Calu3 (cell line): ENCODE results near the gene UBN2. TPM values are rescaled to one million over a fixed set of nuclear protein-coding genes. Genes with fewer than 3 reads are reported as not detected.

ENCODE experiments used
- BruUV-seq: library from RNA; stranded (reverse); fragments of 400-500 nt; replicated peaks from 2 replicates; lab custom pipeline; 2021; lab: Mats Ljungman, UMichigan
- CTCF ChIA-PET: fragments of 300-600 bp; sonication (Branson Sonifier 250); formaldehyde crosslinking; loops from one replicate; lab custom pipeline; 2022; ENCODE audit warnings: antibody characterized with exemption; lab: Charles Lee
- DNase-seq: peaks from one replicate; pipeline ENCODE4 v3.0.0; 2022
- H3K27ac Mint-ChIP-seq: one replicate; pipeline ENCODE4 v1.8.0; 2022; ENCODE audit warnings: mixed read lengths; ENCODE audit not compliant: unreplicated experiment
- H3K27me3 Mint-ChIP-seq: one replicate; pipeline ENCODE4 v1.8.0; 2022; ENCODE audit warnings: mixed read lengths; ENCODE audit not compliant: unreplicated experiment
- H3K36me3 Mint-ChIP-seq: one replicate; pipeline ENCODE4 v1.8.0; 2022; ENCODE audit warnings: mild to moderate bottlenecking, moderate library complexity, mixed read lengths; ENCODE audit not compliant: insufficient read depth, unreplicated experiment
- H3K4me1 Mint-ChIP-seq: one replicate; pipeline ENCODE4 v1.8.0; 2022; ENCODE audit warnings: mild to moderate bottlenecking, low read depth, mixed read lengths; ENCODE audit not compliant: unreplicated experiment
- H3K4me3 Mint-ChIP-seq: one replicate; pipeline ENCODE4 v1.8.0; 2022; ENCODE audit warnings: mild to moderate bottlenecking, low read depth, moderate library complexity, mixed read lengths; ENCODE audit not compliant: unreplicated experiment
- H3K9me3 Mint-ChIP-seq: one replicate; pipeline ENCODE4 v1.8.0; 2022; ENCODE audit warnings: low read depth, mixed read lengths; ENCODE audit not compliant: unreplicated experiment
- CTCF ChIP-seq: fragments of 200-600 bp; IDR thresholded peaks from one replicate; pipeline ENCODE4 v1.8.0; 2022; ENCODE audit warnings: antibody characterized with exemption; ENCODE audit not compliant: unreplicated experiment
- intact Hi-C: fragments of 100-400 bp; cut with micrococcal nuclease; formaldehyde crosslinking; loops from one replicate; pipeline ENCODE4 v1.10.0; 2022; ENCODE audit not compliant: unreplicated experiment
- total RNA-seq: library from RNA; stranded (reverse); gene quantifications from 2 replicates; pipeline ENCODE4 v1.2.3, GENCODE V29; 2022

The UBN2 gene
- total RNA-seq, 1 experiment from 2014 or later = 19.2 TPM

- Mint-ChIP-seq H3K4me1 (peaks cover 10% of the 10 kb centered on the region), H3K9me3 (no peaks in the 10 kb centered on the region), H3K4me3 (no peak overlapping the region), H3K27ac (no peak overlapping the region), H3K27me3 (no peaks in the 10 kb centered on the region), H3K36me3 (peaks cover 17% of the 10 kb centered on the region)
- no peak for TF ChIP-seq CTCF
- no TSS peak for BruUV-seq
- CTCF ChIA-PET = no interaction called here
- intact Hi-C loops = no loop called here
- DNase-seq = no peak
Observed at GRCh38 chr7:139246494-139246893, 15.5 kb downstream of the UBN2 start.

- Mint-ChIP-seq H3K4me3 (no peak overlapping the region), H3K27ac (no peak overlapping the region), H3K36me3 (peaks cover 19% of the 10 kb centered on the region), H3K27me3 (no peaks in the 10 kb centered on the region), H3K4me1 (peaks cover 10% of the 10 kb centered on the region), H3K9me3 (no peaks in the 10 kb centered on the region)
- TF ChIP-seq CTCF = no peak
- CTCF ChIA-PET = no interaction called here
- DNase-seq = no peak
- no TSS peak for BruUV-seq
- intact Hi-C loops = no loop called here
Observed at GRCh38 chr7:139246905-139247304, 15.9 kb downstream of the UBN2 start.

- CTCF ChIA-PET = no interaction called here
- no peak overlapping the region for H3K4me3 Mint-ChIP-seq
- H3K4me1 Mint-ChIP-seq = no peaks in the 10 kb centered on the region
- peaks cover 13% of the 10 kb centered on the region for H3K36me3 Mint-ChIP-seq
- H3K27ac Mint-ChIP-seq = no peak overlapping the region
- intact Hi-C loops = no loop called here
- DNase-seq = no peak
- BruUV-seq = no TSS peak
- no peak for TF ChIP-seq CTCF
- no peaks in the 10 kb centered on the region for H3K27me3 Mint-ChIP-seq
- no peaks in the 10 kb centered on the region for H3K9me3 Mint-ChIP-seq
Observed at GRCh38 chr7:139249179-139249810, 18.3 kb downstream of the UBN2 start.

GRCh38 chr7:139252451-139252850 is 21.4 kb downstream of the UBN2 start:
- H3K27me3 Mint-ChIP-seq = no peaks in the 10 kb centered on the region
- peaks cover 13% of the 10 kb centered on the region for H3K36me3 Mint-ChIP-seq
- TF ChIP-seq CTCF = no peak
- H3K4me3 Mint-ChIP-seq = no peak overlapping the region
- no peak overlapping the region for H3K27ac Mint-ChIP-seq
- DNase-seq = no peak
- no peaks in the 10 kb centered on the region for H3K9me3 Mint-ChIP-seq
- no TSS peak for BruUV-seq
- H3K4me1 Mint-ChIP-seq = no peaks in the 10 kb centered on the region
- intact Hi-C loops = no loop called here
- CTCF ChIA-PET = no interaction called here
